ENCODE results near the gene ZSWIM6. TPM values are rescaled to one million over a fixed set of nuclear protein-coding genes. Genes with fewer than 3 reads are reported as not detected.
A peak's percentile ranks its signal among the peaks of the same experiment; 100 is the strongest.

Gene ZSWIM6
- polyA plus RNA-seq, 1 donor = 18.0 TPM

GRCh38 chr5:61332358-61332749 lies 296 bp downstream of the ZSWIM6 start:
- peaks cover 16% of the 10 kb centered on the region for H3K4me1 ChIP-seq (ENCODE audit: control insufficient read depth, insufficient read depth, low read length)
- peaks cover 2% of the 10 kb centered on the region for H3K36me3 ChIP-seq (ENCODE audit: control insufficient read depth, insufficient read depth, low read length)
- WGBS (ENCODE audit: insufficient coverage, low lambda C conversion rate) = no CpG with 5 or more reads among the region's 69 CpGs
- no peak for DNase-seq
- no peaks in the 10 kb centered on the region for H3K9me3 ChIP-seq (ENCODE audit: control insufficient read depth, low read depth, low read length)
- H3K4me3 ChIP-seq (ENCODE audit: low read length) = peak overlapping the region; percentile 69
- peak overlapping the region; percentile 86 for H3K27ac ChIP-seq (ENCODE audit: low read length)
- H3K27me3 ChIP-seq (ENCODE audit: control insufficient read depth, insufficient read depth, low read length) = no peaks in the 10 kb centered on the region

- no CpG with 5 or more reads among the region's 61 CpGs for WGBS (ENCODE audit: insufficient coverage, low lambda C conversion rate)
- peaks cover 16% of the 10 kb centered on the region for H3K4me1 ChIP-seq (ENCODE audit: control insufficient read depth, insufficient read depth, low read length)
These were observed 828 bp downstream of the ZSWIM6 start for GRCh38 chr5:61332851-61333320.

GRCh38 chr5:61333321-61333953 lies 1.4 kb downstream of the ZSWIM6 start:
- no CpG with 5 or more reads among the region's 75 CpGs for whole genome bisulfite sequencing (ENCODE audit: insufficient coverage, low lambda C conversion rate)
- peak overlapping the region; percentile 78 for H3K4me3 ChIP-seq (ENCODE audit: low read length)
- H3K27me3 ChIP-seq (ENCODE audit: control insufficient read depth, insufficient read depth, low read length) = no peaks in the 10 kb centered on the region
- no peaks in the 10 kb centered on the region for H3K9me3 ChIP-seq (ENCODE audit: control insufficient read depth, low read depth, low read length)
- peak overlapping the region; percentile 68 for H3K27ac ChIP-seq (ENCODE audit: low read length)
- DNase-seq = peak in 1 of 2 donors; percentile 71
- H3K4me1 ChIP-seq (ENCODE audit: control insufficient read depth, insufficient read depth, low read length) = peaks cover 14% of the 10 kb centered on the region
- peaks cover 2% of the 10 kb centered on the region for H3K36me3 ChIP-seq (ENCODE audit: control insufficient read depth, insufficient read depth, low read length)

More at GRCh38 chr5:61332851-61333320, 828 bp downstream of the ZSWIM6 start:
- Histone ChIP-seq H3K36me3 (ENCODE audit: control insufficient read depth, insufficient read depth, low read length) (peaks cover 2% of the 10 kb centered on the region), H3K9me3 (ENCODE audit: control insufficient read depth, low read depth, low read length) (no peaks in the 10 kb centered on the region), H3K27me3 (ENCODE audit: control insufficient read depth, insufficient read depth, low read length) (no peaks in the 10 kb centered on the region), H3K27ac (ENCODE audit: low read length) (peak overlapping the region; percentile 68), H3K4me3 (ENCODE audit: low read length) (peak overlapping the region; percentile 78)
- DNase-seq = peak; percentile 38 to 72

GRCh38 chr5:61333954-61334867 lies 2.2 kb downstream of the ZSWIM6 start:
- H3K9me3 ChIP-seq (ENCODE audit: control insufficient read depth, low read depth, low read length) = no peaks in the 10 kb centered on the region
- peaks cover 2% of the 10 kb centered on the region for H3K36me3 ChIP-seq (ENCODE audit: control insufficient read depth, insufficient read depth, low read length)
- peaks cover 11% of the 10 kb centered on the region for H3K4me1 ChIP-seq (ENCODE audit: control insufficient read depth, insufficient read depth, low read length)
- 47% methylated on average over 3 of the region's 17 CpGs for WGBS (ENCODE audit: insufficient coverage, low lambda C conversion rate)
- H3K4me3 ChIP-seq (ENCODE audit: low read length) = peak overlapping the region; percentile 78
- peak overlapping the region; percentile 68 for H3K27ac ChIP-seq (ENCODE audit: low read length)
- H3K27me3 ChIP-seq (ENCODE audit: control insufficient read depth, insufficient read depth, low read length) = no peaks in the 10 kb centered on the region
- DNase-seq = no peak

GRCh38 chr5:61334868-61335615 lies 3.0 kb downstream of the ZSWIM6 start:
- Histone ChIP-seq H3K27me3 (ENCODE audit: control insufficient read depth, insufficient read depth, low read length) (no peaks in the 10 kb centered on the region), H3K36me3 (ENCODE audit: control insufficient read depth, insufficient read depth, low read length) (peaks cover 2% of the 10 kb centered on the region), H3K4me3 (ENCODE audit: low read length) (peak overlapping the region; percentile 78), H3K9me3 (ENCODE audit: control insufficient read depth, low read depth, low read length) (no peaks in the 10 kb centered on the region), H3K4me1 (ENCODE audit: control insufficient read depth, insufficient read depth, low read length) (peaks cover 6% of the 10 kb centered on the region), H3K27ac (ENCODE audit: low read length) (no peak overlapping the region)
- no peak for DNase-seq
- 83% methylated on average over 2 of the region's 10 CpGs for whole genome bisulfite sequencing (ENCODE audit: insufficient coverage, low lambda C conversion rate)

- no peaks in the 10 kb centered on the region for H3K27me3 ChIP-seq (ENCODE audit: control insufficient read depth, insufficient read depth, low read length)
- H3K9me3 ChIP-seq (ENCODE audit: control insufficient read depth, low read depth, low read length) = no peaks in the 10 kb centered on the region
- 100% methylated on average over 1 of the region's 2 CpGs for WGBS (ENCODE audit: insufficient coverage, low lambda C conversion rate)
- DNase-seq = no peak
- no peak overlapping the region for H3K27ac ChIP-seq (ENCODE audit: low read length)
- peaks cover 2% of the 10 kb centered on the region for H3K36me3 ChIP-seq (ENCODE audit: control insufficient read depth, insufficient read depth, low read length)
- no peak overlapping the region for H3K4me3 ChIP-seq (ENCODE audit: low read length)
- H3K4me1 ChIP-seq (ENCODE audit: control insufficient read depth, insufficient read depth, low read length) = no peaks in the 10 kb centered on the region
These were observed 7.7 kb downstream of the ZSWIM6 start for GRCh38 chr5:61339764-61340163.

- Histone ChIP-seq H3K27me3 (ENCODE audit: control insufficient read depth, insufficient read depth, low read length) (no peaks in the 10 kb centered on the region), H3K4me1 (ENCODE audit: control insufficient read depth, insufficient read depth, low read length) (no peaks in the 10 kb centered on the region), H3K9me3 (ENCODE audit: control insufficient read depth, low read depth, low read length) (no peaks in the 10 kb centered on the region), H3K36me3 (ENCODE audit: control insufficient read depth, insufficient read depth, low read length) (peaks cover under 1% of the 10 kb centered on the region), H3K4me3 (ENCODE audit: low read length) (no peak overlapping the region), H3K27ac (ENCODE audit: low read length) (no peak overlapping the region)
- DNase-seq = no peak
- WGBS (ENCODE audit: insufficient coverage, low lambda C conversion rate) = 80% methylated on average over 1 of the region's 3 CpGs
These were observed 8.8 kb downstream of the ZSWIM6 start for GRCh38 chr5:61340775-61341361.

GRCh38 chr5:61342071-61342501 lies 10.0 kb downstream of the ZSWIM6 start:
- Histone ChIP-seq H3K4me1 (ENCODE audit: control insufficient read depth, insufficient read depth, low read length) (no peaks in the 10 kb centered on the region), H3K27ac (ENCODE audit: low read length) (no peak overlapping the region), H3K27me3 (ENCODE audit: control insufficient read depth, insufficient read depth, low read length) (no peaks in the 10 kb centered on the region), H3K4me3 (ENCODE audit: low read length) (no peak overlapping the region), H3K36me3 (ENCODE audit: control insufficient read depth, insufficient read depth, low read length) (no peaks in the 10 kb centered on the region), H3K9me3 (ENCODE audit: control insufficient read depth, low read depth, low read length) (no peaks in the 10 kb centered on the region)
- WGBS (ENCODE audit: insufficient coverage, low lambda C conversion rate) = 86% methylated on average over 1 of the region's 4 CpGs
- DNase-seq = no peak

GRCh38 chr5:61344187-61344944 lies 12.3 kb downstream of the ZSWIM6 start:
- DNase-seq = no peak
- H3K27ac ChIP-seq (ENCODE audit: low read length) = no peak overlapping the region
- no peaks in the 10 kb centered on the region for H3K27me3 ChIP-seq (ENCODE audit: control insufficient read depth, insufficient read depth, low read length)
- H3K9me3 ChIP-seq (ENCODE audit: control insufficient read depth, low read depth, low read length) = no peaks in the 10 kb centered on the region
- H3K36me3 ChIP-seq (ENCODE audit: control insufficient read depth, insufficient read depth, low read length) = no peaks in the 10 kb centered on the region
- H3K4me1 ChIP-seq (ENCODE audit: control insufficient read depth, insufficient read depth, low read length) = peaks cover 5% of the 10 kb centered on the region
- WGBS (ENCODE audit: insufficient coverage, low lambda C conversion rate) = 92% methylated on average over 2 of the region's 6 CpGs
- no peak overlapping the region for H3K4me3 ChIP-seq (ENCODE audit: low read length)
